Skin epidermis (tissue), 12 donors: ENCODE measurements around the gene PNLIPRP3.

Source experiments
- H3K27ac ChIP-seq, 21 experiments: fragments of 200-600 bp; sonication (generic) in 11 of 21; one replicate each; pipeline ENCODE4 v1.5.0; 2020; ENCODE audit warnings: mild to moderate bottlenecking in 3 of 21, inconsistent platforms in 2 of 21, moderate library complexity in 2 of 21
- H3K4me3 ChIP-seq, 7 experiments: fragments of 200-600 bp; sonication (generic) in 2 of 7; one replicate each; pipeline ENCODE4 v1.5.0; 2020; ENCODE audit warnings: inconsistent platforms in 2 of 7, mild to moderate bottlenecking in 2 of 7, moderate library complexity in 1 of 7

The PNLIPRP3 gene

DNA sequence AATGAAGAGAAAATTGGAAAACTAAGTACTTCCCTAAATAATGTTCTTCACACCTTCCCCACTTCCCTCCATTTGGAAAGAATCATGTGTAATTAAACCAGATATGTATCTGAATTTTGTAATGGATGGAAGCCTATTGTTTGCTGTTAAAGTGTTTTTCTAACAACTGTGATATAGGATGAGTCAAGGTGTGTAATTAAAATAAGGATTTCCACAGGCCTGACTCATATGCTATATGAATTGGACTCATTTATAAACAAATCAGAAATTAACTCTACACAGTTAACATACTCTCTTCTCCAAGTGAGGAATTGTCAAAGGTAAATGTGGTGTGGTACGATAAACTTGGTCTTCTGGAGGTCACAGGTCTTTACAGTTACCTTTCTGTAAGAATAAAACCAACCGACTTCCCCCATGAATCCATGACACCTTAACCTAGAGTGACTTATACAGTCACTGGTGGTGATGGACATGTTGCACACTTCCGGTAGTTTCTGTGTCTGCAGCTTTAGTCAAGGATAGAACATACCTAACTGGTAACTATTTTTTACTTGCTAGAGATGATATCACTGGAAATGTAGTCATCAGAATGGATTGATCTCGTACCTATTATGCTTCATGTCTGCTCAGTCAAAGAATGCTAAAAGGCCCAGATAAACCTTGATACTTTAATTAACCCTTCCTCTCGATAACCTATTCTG lies 12.8 kb downstream of the PNLIPRP3 start:
- H3K27ac ChIP-seq: peak overlapping the region in 7 of 21 experiments; percentile 8 to 69 (median 34)
- H3K4me3 ChIP-seq: no peak overlapping the region

DNA sequence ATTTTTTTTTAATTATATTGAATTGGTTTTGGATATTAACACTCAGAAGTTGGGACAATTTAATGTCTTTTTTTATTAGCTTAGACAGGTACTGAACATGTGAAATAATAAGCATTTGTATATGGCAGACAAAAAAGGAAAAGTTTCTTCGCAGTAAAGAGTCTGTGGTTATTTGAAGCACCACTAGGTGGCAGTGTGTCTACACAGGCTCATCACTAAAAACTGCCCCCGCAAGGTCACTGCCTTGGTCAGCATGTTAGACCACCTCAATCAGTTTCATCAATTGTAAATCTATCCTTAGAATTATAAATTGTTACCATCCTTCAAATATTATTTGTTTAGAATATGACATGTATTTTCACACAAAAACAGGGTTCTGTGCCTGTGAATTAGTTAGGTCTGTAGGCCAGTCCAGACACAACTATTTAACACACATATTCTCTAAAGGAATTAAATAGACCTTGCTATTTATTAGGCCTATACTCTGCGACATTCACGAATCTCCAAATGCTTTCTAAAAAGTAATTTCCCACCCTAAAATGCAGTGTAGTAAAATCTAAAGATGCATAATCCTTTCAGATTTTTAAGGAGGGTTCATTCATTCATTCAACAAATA lies 17.0 kb downstream of the PNLIPRP3 start:
- no peak overlapping the region for H3K4me3 ChIP-seq
- H3K27ac ChIP-seq: no peak overlapping the region

DNA sequence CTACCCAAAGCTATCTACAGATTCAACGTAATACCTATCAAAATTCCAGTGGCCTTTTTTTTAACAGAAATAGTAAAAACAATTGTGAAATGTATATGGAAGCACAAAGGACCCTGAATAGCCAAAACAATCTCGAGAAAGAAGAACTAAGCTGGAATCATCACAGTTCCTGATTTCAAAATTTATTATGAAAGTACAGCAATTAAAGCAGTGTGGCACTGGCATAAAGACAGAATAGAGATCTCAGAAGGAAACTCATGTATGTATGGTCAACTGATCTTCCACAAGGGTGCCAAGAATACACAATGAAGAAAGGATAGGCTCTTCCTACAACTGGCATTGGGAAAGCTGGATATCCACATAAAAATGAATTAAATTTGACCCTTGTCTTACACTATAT lies 23.2 kb downstream of the PNLIPRP3 start:
- H3K27ac ChIP-seq: no peak overlapping the region
- no peak overlapping the region for H3K4me3 ChIP-seq

DNA sequence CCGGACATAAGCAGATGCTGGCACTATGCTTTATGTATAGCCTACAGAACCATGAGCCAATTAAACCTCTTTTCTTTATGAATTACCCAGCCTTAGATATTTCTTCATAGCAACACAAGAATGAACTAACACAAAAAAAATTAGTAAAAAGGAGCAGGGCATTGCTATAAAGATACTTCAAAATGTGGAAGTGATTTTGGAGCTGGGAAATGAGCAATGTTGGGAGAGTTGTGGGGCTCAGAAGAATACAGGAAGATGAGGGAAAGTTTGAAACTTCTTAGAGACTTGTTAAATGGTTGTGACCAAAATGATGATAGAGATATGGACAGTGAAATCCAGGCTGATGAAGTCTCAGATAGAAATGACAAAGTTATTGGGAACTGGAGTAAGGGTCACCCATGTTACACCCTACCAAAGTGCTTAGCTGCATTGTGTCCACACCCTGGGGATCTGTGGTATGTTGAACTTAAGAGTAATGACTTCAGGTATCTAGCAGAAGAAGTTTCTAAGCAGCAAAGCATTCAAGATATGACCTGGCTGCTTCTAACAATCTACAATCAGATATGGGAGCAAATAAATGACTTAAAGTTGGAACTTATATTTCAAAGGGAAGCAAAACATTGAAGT lies 24.2 kb downstream of the PNLIPRP3 start:
- no peak overlapping the region for H3K27ac ChIP-seq
- no peak overlapping the region for H3K4me3 ChIP-seq

DNA sequence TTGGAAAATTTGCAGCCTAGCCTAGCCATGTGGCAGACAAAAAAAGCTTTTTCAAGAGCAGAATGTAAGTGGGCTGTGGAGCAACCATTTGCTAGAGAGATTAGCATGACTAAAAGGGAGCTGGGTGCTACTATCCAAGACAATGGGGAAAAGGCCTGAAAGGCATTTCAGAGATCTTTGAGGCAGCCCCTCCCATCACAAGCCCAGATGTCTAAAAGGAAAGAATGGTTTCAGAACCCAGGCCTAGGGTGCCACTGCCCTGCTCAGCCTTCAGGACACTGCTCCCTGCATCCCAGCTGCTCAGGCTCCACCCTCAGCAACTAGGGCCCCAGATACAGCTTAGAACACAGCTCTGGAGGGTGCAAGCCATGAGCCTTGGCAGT lies 24.7 kb downstream of the PNLIPRP3 start:
- Histone ChIP-seq H3K27ac (no peak overlapping the region), H3K4me3 (no peak overlapping the region)

DNA sequence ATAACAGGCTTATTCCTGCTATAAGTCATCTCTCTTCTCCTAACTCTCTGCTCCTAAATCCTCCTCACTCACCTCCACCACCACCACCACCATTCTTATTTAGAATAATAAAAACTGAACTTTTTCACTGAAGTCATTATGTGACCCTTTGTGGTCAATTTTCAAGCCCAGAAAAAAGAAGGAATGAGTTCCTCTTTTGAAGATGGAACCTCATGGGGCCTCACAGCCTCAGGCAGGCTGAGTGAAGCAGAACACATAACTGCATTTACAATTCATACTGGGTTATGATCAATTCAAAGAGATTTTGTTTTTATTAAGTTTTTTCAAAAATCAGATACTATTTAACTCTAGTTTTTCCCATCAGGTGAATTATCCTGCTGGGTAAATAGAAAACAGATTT lies 29.8 kb downstream of the PNLIPRP3 start:
- Histone ChIP-seq H3K4me3 (no peak overlapping the region), H3K27ac (no peak overlapping the region)

DNA sequence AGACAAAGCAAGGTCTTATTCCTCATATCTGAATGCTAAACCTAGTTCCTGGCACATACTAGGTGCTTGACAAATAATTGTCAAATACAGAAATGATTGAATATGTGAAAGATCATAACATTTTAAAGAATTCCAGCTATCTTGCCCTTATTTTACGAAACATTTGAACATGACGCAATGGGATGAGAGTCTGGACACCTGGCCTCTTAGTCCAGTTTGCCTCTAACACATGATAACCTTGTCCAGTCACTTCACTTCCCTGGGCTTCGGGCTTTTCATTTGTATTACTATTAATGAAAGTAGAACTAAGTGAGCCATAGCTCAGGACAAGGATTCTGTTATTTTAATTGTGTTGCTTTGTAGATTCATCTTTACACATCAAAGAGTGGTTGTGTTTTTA lies 32.6 kb downstream of the PNLIPRP3 start:
- H3K4me3 ChIP-seq: no peak overlapping the region
- no peak overlapping the region for H3K27ac ChIP-seq

DNA sequence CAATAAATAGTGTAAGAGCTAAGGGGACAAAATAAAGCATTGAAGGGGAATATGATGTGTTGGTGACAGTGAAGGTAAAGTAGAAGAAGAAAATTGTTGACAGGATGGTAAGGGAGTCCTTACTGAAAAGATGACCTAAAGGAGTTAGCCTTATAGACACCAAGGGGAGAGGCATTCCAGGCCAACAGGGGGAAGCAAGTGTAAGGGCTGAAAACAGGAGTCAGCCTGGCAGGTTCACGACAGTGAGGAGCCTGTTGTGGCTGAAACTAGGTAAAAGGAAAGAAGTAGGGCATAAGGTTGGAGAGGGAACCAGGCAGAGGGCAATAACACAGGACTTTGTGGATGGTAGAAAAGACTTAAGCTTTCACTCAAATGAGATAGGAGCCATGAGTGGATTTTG lies 34.0 kb downstream of the PNLIPRP3 start:
- Histone ChIP-seq H3K4me3 (no peak overlapping the region), H3K27ac (no peak overlapping the region)

DNA sequence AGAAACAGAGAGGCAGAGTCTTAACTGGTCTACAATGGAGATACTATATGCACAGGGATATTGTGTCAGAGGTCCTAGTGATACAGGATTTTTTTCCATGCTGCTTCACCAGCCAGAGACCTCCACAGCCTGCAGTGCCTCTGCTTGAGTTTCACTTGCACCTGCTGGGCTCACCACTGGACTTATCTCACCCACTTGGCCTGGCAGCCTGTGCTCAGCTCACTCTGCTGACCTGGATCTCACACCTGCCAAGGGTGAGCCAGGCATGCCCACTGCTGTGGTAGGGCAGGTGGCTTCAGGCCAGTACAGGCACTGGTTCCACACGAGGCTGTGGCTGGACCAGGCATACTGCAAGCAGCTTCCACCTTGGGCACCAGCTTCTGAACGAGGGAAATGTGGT lies 36.6 kb downstream of the PNLIPRP3 start:
- H3K27ac ChIP-seq: no peak overlapping the region

DNA sequence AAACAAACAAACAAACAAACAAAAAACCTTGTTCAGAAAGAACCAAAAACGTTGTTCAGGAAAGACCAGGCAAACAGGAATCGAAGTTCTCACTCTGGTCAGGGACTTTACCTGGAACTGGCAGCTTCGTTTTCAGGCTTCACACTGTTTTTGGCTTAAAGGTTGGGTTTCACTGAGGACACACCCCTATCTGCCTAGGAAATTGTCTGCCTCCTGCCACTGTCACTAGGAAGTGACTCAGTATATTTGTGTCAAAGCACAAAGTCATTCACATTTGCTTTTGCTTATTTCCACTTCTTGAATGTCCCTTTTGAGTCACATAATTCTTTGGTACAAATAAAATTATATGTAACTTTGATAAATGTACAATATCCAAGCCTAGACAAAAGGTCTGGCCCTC lies 37.9 kb downstream of the PNLIPRP3 start:
- Histone ChIP-seq H3K4me3 (no peak overlapping the region), H3K27ac (no peak overlapping the region)

More for the DNA sequence above, 36.6 kb downstream of the PNLIPRP3 start:
- H3K4me3 ChIP-seq: no peak overlapping the region

DNA sequence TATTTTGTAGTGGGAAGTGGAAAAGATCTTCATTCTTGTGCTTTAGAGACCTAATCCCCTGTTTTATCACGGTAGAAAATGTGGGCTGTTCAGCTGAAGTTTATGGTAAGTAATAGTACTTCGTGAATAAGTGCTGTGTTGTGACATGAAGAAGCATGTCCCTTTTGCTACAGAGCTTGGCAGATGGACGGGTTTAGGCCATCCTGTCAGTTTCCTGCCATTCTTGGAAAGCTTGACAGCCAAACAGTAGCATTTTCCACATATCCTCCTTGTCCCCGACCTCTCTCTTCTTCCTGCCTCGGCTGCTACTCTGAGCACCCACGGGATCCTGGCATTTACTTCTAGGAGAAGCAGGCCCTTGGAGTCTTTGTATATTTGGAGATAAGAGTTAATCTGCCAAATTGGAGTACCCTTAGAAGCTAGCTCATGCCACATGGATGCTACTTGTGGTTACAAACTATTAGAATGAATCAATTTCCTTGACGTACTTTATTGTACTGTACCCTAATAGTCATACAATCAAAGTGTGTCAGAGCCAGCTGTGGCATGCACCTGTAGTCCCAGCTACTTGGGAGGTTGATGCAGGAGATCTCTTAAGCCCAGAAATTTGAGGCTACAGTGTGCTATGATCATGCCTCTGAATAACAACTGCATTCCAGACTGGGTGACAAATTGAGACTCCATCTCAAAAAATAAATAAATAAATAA lies 39.2 kb downstream of the PNLIPRP3 start:
- H3K27ac ChIP-seq: no peak overlapping the region
- no peak overlapping the region for H3K4me3 ChIP-seq

DNA sequence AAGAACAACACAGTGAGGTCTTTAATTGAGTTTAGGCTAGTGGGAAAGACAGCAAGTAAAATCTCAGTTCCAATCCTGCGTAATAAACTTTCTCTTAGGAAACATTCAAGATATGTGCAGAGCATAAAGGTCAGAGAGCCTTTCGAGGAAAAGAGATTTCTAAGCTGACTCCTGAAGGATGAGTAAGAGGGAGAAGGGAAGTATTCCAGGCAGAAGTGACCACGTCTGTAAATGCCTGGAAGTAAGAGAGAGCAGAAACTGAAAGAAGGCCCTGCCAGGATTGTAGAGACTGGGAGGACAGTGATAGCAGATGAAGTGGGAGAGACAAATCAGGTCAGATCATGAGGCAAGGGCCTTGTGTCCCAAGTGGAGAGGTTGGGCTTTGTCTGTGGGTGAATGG lies 41.8 kb downstream of the PNLIPRP3 start:
- no peak overlapping the region for H3K4me3 ChIP-seq

DNA sequence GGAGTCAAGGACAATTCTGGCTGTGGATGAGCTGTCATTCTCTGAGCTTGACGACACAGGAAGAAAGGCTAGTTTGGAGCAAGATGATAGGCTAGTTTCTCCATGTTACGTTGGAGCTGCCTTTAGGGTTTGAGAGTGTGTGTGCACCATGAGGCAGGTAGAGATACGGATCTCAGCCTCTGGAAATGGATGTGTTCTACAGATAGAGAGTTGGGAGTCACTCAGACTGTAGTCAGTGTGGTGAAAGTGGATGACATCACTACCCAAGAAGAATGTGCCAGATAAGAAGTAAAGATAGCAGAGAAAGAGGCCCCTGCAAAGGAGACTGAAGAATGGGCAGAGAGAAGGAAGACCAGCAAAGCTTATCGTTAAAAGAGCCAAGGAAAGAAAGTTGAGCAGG lies 42.4 kb downstream of the PNLIPRP3 start:
- Histone ChIP-seq H3K4me3 (no peak overlapping the region), H3K27ac (no peak overlapping the region)

More for the DNA sequence above, 41.8 kb downstream of the PNLIPRP3 start:
- no peak overlapping the region for H3K27ac ChIP-seq

DNA sequence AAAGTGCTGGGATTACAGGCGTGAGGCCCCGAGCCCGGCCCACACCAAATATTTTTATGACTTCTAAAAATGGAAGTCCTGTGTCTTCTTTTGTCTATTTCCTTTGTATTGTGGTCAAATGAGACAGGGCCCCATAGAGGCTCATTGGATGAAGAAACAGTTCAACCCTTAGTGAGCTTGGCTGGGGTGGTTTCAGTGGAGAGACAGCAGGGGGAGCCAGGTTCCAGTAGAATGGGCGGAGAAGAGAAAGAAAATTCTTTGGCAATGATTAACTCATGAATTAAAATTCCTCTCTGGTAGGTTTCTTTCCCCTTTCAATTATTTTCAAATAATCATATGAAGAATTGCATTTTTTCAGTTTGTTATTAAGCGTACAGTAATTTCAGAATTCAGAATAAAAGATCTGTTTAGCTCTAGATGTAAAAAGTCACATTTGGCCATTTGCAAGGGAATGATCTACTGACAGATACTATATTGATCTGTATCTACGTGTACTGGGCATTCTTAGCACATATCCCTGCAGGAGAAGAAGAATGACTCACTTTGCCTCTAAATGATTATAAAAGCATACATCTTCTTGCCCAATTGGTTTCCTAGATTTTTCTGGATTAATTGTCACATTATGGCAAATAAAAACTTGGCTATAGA lies 43.2 kb downstream of the PNLIPRP3 start:
- H3K27ac ChIP-seq: no peak overlapping the region
- H3K4me3 ChIP-seq: no peak overlapping the region

DNA sequence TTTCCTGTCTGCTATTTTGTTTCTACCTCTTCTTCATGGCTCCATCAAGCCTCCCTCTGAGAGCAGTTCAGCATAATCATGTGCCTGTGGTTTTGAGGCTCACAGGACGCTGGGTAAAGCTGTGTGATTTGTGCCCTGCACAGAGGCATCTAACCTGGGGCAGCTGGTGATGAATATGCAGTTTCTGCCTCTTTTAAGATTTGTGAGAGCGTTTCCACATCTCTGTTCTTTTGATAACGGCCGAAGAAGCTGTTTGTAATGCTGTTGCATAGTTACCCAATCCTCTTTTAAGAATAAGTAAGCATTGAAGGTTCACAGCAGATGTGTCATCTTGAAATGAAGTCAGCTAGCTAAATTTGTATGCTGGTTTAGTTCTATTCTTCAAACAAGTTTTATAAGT lies 45.2 kb downstream of the PNLIPRP3 start:
- Histone ChIP-seq H3K4me3 (no peak overlapping the region), H3K27ac (no peak overlapping the region)

DNA sequence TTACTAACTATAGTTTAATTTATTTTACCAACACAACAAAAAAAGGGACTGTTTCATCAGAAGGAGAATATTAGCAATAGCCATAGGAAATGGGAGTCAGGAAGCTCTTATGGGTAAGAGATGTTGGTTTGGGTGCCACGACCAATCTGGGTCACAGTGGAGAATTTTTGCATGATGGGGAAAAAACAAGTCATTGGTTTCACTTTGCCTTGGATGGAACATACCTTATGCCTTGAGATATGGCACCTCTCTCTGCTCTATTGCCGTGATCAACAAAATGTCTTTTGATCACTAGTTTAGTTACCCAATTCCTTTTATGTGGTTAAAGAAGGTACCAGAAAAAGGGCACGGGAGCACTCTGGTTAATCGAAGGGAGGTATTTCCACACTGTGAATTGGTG lies 48.2 kb downstream of the PNLIPRP3 start:
- no peak overlapping the region for H3K27ac ChIP-seq
- no peak overlapping the region for H3K4me3 ChIP-seq

DNA sequence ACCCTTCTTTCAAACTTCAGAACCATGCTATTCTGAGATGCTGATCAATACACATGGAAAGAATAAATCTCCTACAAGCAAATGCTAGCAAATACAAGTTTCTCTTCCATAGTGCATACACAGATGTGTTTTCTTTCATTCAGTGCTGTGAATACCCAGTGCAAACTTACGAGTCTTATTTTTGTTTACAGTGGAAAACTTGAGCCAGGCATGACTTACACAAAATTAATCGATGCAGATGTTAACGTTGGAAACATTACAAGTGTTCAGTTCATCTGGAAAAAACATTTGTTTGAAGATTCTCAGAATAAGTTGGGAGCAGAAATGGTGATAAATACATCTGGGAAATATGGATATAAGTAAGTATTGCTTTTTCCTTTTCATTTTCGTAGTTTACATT lies 48.8 kb downstream of the PNLIPRP3 start:
- Histone ChIP-seq H3K27ac (no peak overlapping the region), H3K4me3 (no peak overlapping the region)

DNA sequence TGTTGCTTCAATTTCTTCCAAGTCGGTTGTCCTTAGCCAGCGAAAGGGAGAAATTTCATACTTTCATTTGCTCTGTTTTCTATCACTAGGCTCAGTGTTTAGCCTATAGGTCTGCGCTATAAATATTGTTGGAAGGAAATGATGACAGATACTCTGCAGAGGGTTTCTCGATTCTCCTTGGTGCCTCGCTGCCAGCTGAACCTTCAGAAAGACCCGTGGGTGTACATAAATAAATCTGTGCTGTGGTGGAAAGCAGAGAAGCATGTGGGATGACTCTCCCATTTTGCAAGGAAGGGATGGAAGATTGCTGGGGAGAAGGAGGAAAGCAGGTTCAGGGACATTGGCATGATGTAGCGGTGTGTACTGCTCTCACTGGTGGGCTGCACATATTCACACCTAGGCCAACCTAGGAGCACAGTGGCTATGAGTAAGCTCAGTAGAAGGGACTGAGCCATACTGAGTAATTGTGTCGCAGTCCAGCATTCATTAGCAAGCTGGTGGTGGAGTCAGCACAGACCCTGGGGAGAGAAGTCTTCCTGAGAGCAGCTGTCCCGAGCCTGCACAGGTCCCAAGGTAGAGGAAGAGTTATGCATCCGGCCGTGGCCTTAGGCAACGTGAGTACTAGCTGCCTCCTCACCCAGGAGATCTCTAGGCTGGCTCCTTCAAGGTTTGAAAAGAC lies 50.5 kb downstream of the PNLIPRP3 start:
- Histone ChIP-seq H3K27ac (no peak overlapping the region), H3K4me3 (no peak overlapping the region)

DNA sequence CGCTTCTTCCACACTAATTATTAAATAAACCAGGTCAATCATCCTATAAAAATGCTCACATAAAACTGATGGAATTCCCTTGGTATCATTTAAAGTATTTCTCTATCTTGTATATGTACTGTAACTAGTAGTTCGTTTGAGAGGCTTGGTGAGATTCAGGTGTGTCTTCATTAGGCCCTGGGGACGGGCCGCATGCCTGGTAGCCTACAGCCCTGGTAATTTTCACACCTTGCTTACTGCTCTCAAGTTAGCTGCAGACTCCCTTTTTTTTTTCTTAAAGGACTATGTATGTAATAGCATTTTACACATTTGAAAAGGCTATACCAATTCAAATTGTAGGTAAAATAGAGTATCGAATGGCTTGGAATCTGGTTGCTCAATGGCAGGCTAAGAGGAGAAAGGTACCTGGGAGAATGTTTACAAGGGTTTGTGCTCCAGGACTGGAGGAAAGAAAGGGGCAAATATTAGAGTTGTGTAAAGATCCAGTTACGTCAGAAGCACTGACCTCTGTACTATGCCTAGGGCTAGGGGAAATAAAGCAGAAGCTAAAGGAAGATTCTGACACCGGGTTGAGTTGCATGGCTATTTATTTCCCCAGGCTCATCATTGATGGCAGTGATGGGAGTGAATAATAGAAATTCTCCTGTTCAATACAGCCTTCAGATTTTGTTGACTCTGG lies 59.3 kb downstream of the PNLIPRP3 start:
- Histone ChIP-seq H3K4me3 (no peak overlapping the region), H3K27ac (no peak overlapping the region)
